Measurements from ENCODE around the gene E2F1.

DNA sequence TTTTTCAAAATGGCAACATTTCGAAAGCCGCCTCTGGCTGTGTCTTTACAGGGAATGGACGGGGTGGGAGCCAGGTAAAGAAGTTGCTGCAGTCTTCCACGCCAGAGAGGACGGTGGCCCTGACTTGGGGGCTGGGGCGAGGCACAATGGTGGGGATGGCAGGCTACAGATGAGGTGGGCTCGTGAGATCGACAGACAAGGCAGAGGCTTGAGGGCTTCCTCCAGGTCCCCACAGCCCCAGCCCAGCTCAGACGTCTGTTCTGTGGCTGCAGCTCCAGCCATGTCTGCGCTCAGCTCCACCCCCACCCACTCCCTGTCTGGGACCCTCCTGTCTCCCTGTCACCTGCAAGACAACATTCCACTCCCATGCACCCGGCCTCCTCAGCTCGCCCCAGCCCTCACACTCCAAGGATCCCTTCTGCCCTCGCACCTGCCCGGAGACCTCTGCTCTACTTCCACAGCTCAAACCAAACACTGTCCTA lies 31.5 kb downstream of the E2F1 start:
- TF ChIP-seq, protein P1, sequence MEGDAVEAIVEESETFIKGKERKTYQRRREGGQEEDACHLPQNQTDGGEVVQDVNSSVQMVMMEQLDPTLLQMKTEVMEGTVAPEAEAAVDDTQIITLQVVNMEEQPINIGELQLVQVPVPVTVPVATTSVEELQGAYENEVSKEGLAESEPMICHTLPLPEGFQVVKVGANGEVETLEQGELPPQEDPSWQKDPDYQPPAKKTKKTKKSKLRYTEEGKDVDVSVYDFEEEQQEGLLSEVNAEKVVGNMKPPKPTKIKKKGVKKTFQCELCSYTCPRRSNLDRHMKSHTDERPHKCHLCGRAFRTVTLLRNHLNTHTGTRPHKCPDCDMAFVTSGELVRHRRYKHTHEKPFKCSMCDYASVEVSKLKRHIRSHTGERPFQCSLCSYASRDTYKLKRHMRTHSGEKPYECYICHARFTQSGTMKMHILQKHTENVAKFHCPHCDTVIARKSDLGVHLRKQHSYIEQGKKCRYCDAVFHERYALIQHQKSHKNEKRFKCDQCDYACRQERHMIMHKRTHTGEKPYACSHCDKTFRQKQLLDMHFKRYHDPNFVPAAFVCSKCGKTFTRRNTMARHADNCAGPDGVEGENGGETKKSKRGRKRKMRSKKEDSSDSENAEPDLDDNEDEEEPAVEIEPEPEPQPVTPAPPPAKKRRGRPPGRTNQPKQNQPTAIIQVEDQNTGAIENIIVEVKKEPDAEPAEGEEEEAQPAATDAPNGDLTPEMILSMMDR (conservative IDR thresholded peaks at IDR 0.05; ENCODE audit: low read depth, low read length) = no peak
- no peak for TF ChIP-seq BHLHE40 (IDR thresholded peaks at IDR 0.05; ENCODE audit: low read depth, low read length)
- no peak for TF ChIP-seq RCOR1 (IDR thresholded peaks at IDR 0.05; ENCODE audit: insufficient replicate concordance, low read length)
- TF ChIP-seq, protein P2, sequence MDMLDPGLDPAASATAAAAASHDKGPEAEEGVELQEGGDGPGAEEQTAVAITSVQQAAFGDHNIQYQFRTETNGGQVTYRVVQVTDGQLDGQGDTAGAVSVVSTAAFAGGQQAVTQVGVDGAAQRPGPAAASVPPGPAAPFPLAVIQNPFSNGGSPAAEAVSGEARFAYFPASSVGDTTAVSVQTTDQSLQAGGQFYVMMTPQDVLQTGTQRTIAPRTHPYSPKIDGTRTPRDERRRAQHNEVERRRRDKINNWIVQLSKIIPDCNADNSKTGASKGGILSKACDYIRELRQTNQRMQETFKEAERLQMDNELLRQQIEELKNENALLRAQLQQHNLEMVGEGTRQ (IDR thresholded peaks at IDR 0.05; ENCODE audit: low read depth, low read length) = no peak
- TF ChIP-seq SMC3 (IDR thresholded peaks at IDR 0.05; ENCODE audit: low read depth, low read length) = no peak
